Hindlimb muscle (tissue), 1 donor: ENCODE data around the gene TBC1D10B. TPM values are rescaled to one million over a fixed set of nuclear protein-coding genes. Genes with fewer than 3 reads are reported as not detected.

Experiments
- DNase-seq: peaks from one replicate; pipeline ENCODE4 v3.0.0-alpha.2; 2013
- polyA plus RNA-seq: library from polyadenylated mRNA; unstranded; fragments of 120-200 nt; gene quantifications from one replicate; pipeline ENCODE4 v1.2.1, GENCODE V29; 2013; ENCODE audit not compliant: insufficient read length

TBC1D10B gene
- polyA plus RNA-seq, 1 donor: 40.8 TPM

DNA sequence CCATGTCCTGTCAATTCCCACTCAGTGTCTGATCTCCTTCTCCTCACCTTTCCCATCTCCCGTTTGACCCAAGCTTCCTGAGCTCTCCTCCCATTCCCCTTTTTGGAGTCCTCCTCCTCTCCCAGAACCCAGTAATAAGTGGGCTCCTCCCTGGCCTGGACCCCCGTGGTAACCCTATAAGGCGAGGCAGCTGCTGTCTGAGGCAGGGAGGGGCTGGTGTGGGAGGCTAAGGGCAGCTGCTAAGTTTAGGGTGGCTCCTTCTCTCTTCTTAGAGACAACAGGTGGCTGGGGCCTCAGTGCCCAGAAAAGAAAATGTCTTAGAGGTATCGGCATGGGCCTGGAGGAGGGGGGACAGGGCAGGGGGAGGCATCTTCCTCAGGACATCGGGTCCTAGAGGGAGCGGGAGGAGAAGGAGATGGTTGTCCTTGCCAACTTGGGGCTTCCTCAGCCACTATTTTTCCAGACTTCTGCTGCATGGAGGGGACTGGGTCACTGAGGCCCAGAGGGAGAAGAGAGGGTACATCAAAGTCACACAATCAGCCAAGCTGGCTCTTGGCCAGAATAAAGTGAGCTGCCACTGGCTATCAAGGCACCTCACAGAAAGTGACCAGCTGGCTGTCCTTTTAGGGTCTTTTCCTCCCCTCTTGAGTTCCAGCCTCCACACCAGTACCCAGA is 1.9 kb upstream of the TBC1D10B start:
- DNase-seq: no peak

DNA sequence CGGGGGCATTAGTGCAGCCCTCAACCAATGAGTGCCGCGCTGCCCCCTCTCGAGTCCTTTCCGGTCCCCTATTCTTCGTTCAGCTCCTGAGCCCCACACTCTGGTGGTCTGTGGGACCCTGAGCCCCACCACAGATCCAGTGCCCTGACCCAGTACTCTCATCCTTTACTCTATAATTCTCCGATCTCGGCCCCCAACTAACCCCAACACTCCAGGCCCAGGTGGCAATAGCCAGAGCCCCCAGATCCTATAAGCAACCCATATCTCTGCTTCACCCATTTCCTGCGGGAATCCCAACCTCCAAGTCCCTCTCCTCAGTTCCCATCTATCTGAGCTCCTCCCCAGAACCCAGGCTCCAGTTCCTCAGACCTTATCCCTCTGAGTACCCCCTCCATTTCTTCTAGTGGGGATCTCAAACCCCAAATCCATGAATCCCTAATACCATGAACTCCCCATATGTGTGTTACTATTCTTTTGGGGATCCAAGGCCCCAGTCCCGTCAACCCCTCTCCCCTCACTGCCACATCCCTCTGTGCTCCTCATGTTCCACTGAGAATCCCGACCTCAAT is 1.0 kb upstream of the TBC1D10B start:
- no peak for DNase-seq

GRCh38 chr16:30369938-30370455 is 297 bp downstream of the TBC1D10B start:
- no peak for DNase-seq

DNA sequence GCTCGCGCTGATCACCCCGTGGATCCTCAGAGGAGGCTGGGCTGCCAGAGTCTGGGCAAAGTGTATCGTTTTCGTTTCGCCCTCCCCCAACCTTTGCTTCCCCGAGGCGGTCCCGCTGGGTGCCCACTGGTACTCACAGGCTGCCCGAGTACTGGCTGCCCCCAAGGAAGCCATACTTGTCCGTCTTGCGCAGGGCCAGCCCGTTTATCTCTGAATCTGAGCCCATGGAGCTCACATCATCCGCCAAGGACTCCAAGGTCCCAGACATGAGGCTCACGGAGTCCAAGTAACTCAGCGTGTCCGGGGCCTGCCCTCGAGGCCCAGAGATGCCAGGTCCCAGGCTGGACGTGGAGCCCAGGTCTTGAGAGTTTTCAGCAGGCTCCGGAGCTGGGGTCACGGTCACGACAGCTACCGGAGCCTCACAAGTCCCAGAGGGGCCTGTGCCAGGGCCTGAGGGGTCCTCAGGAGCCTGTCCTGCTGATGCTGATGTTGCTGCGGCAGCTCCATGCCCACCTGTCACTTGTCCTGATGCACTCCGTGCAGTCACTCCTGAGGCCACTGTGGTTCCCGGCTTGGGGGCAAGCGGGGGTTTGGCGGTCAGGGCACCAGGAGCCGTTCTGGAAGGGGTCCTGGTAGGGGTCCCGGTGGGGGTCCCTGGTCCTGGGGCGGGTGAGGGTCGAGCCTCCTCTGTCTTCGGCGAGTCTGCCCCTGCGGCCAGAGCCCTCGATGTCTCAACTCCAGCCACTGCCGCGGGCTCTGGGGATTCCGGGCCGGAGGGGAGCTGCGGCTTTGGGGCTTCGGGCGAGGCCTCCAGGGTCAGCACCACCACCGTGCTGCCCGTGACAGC is 980 bp downstream of the TBC1D10B start:
- DNase-seq: no peak

- no peak for DNase-seq
Measured at GRCh38 chr16:30368792-30369090, 1.6 kb downstream of the TBC1D10B start.

- DNase-seq: no peak
Measured at GRCh38 chr16:30368122-30368791, 2.0 kb downstream of the TBC1D10B start.

DNA sequence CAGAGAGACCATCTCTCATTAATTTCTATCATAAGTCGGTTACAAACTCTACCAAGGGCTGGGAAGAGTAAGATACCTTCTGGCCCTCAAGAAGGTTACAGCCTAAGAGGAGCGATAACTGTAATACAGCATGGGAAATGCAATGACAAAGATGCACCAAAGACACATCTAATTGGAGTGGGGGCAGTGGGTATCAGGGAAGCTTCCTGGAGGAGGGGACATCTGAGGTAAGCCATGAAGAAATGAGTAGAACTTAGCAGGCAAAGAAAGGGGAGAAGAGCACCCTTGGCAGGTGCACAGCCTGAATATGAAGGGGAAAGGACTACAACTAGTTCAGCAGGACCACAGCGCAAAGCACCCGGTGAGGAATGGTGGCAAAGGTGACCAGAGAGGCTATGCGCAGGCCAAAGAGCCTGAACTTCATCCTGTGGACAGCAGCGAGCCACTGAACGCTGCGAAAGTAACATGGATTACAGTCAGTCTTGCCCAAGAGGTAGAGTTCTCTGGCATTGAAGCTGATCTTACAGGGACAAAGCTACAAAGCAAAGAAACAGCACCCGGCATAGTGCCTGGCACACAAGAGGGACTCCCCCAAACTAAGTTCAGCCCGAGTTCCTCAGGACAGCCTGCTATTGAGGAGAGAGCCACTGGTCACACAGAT is 2.8 kb downstream of the TBC1D10B start:
- no peak for DNase-seq

DNA sequence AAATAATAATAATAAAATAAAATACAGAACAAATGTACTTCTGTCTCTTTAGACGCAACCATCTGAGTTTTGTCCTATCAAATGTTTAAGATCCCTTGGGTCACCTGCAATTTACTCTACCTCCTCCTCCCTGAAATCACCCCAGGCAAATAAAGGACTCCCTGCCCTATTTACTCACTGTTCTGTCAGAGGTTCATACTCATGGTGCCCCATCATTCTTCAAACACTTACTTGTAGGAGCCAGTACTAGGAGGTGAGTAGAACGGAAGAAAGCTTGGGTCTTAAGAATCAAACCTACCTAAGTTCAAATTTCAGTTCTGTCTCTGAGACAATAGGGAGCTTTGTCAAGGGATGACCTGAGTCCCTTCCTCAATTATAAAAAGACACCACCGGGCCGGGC is 3.8 kb downstream of the TBC1D10B start:
- no peak for DNase-seq

GRCh38 chr16:30365200-30365599 is 5.1 kb downstream of the TBC1D10B start:
- no peak for DNase-seq

DNA sequence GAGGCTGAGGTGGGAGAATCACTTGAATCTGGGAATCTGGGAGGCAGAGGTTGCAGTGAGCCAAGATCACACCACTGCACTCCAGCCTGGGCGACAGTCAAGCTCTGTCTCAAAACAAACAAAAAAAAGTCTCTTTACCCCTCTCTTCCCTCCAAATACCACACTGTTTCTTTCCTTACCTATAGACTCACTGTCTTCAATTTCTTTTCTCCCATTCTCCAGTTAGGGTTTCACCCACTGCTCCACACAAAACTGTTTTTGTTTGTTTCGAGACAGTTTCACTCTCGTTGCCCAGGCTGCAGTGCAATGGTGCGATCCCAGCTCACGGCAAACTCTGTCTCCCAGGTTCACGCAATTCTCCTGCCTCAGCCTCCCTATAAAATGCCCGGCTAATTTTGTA is 9.1 kb downstream of the TBC1D10B start:
- no peak for DNase-seq

- no peak for DNase-seq
Measured at GRCh38 chr16:30359871-30360170, 10.5 kb downstream of the TBC1D10B start.

- DNase-seq: no peak
Measured at GRCh38 chr16:30358990-30359870, 11.1 kb downstream of the TBC1D10B start.

DNA sequence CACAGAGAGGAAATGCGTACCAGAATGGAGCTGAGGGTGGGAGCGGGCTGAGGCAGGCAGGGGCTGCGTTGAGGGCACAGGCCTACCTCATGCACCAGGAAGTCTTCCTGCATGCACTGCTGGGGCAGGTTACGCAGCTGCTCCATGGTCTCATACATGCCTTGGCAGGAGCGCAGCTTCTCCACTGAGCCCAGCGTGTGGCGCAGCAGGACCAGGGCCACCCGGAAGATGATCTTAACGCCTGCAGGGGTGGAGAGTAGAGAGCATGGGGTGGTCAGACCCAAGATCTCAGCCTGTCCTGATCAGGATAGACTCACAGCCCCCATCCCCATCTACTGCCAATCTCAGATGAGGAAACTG is 11.7 kb downstream of the TBC1D10B start:
- DNase-seq: no peak

GRCh38 chr16:30357715-30358576 is 12.3 kb downstream of the TBC1D10B start:
- DNase-seq: no peak

DNA sequence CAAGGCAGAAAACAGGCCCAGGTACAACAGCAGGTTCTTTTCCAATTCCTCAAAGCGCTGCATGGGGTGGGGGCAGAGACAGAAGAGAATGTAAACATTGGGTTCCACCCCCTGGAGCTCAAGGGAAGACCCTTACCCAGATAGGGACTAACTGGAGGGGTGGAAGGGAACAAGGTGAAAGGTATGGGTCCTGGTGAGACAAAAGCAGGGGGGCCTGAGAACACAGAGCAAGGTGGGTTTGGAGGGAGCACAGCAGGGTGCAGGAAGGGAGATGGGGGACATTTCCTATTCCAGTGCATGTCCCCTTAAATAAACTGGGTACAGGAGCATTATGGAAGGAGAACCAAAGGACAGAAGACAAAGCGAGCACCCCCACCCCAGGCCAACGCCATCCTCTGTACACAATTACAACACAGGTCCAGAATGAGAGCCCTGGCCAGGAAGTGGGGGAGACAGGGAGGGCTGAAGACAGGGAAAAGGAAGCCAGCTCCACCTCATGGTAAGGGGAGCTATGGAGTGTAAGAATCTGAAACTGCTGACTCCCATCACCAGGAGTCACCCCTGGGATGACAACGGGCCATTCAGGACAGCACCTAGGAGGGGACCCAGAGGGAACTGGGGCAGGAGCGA is 13.1 kb downstream of the TBC1D10B start:
- no peak for DNase-seq

DNA sequence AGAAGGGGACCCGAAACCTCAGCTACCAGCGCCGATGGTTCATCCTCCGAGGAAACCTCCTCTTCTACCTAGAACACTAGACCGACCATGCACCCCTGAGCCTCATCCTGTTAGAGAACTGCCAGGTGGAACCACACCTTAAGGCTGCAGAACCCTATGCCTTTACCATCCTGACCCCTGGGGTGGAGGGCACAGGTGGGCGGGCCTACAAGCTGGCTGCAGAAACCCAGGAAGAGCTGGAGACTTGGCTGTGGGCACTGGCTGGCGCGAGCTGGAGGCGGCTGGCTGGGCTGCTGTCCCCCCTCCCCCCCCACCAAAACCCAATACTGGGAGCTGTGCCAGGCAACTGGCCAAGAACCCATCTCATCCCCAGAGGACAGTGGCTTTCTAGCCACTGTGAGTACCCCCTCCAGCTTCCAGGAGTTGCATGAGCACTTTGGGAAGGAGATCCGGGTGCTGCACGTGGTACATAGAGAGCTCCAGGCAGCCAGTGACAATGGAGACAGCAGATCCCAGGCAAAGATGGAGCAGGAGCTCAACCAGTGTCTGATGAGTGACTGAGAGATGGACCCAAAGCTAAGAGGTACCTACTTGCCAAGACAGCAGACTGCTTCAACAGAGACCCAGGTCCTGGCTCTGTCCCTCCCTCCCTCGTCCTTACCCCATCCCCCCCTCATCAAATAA is 13.8 kb downstream of the TBC1D10B start:
- no peak for DNase-seq

- DNase-seq: no peak
Measured at GRCh38 chr16:30355954-30356308, 14.4 kb downstream of the TBC1D10B start.

DNA sequence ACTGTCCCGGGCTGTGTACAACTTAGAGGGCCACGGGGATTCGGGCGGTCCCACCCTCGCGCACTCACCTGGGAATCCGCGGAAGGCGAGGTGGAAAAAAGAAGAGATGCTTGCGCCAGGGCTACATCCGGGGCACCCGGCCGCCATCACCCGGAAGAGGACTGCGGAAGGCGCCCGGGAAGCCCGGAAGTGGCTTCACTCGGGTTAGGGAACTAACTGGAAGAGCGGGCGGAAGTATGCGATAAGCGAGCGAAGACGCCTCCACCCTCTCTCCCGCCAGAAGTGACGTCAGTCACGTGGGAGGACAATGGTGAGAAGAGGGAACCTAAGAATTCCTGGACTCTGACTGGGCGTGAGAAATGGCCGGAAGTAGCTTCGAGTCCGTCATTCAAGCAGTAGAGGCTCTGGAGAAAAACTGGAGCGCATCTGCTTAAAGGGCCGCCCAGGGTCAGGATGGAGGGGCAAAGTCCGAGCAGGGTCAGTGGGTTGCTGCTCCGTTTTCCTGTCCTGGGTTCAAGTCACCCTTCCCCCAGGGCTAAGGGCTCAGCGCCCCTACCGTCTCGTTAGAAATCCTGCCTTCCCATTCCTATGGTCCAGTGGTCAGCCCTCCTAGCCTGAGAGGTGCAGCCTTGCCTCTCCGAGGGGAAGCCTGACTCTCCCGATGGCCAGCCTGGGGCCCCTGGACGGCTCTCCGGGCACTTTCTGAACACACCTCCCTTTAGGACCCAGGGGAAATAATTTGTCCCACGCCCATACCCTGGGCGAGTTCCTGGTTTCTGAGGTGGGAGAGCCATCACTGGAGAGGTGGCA is 14.9 kb downstream of the TBC1D10B start, which contains the start of gene CD2BP2:
Gene CD2BP2 (minus strand): TSS at position 165 of the 810 bp plus-strand sequence. CDS start 627 bp downstream, outside the sequence.
- peak; percentile 100 for DNase-seq
